Neutrophil (primary cell): Measurements from ENCODE around the gene PLCL1.

Experiments used
- H3K27ac ChIP-seq: fragments of 200-600 bp; sonication (generic); 2 replicates; pipeline ENCODE4 v1.5.1; 2016; ENCODE audit warnings: mild to moderate bottlenecking, moderate library complexity
- H3K27me3 ChIP-seq: fragments of 200-600 bp; sonication (generic); 2 replicates; pipeline ENCODE4 v1.6.0; 2016; ENCODE audit warnings: mild to moderate bottlenecking
- H3K36me3 ChIP-seq: fragments of 200-600 bp; sonication (generic); 2 replicates; pipeline ENCODE4 v1.5.1; 2017
- H3K4me1 ChIP-seq, 2 experiments: fragments of 200-600 bp in 1 of 2; sonication (generic) in 1 of 2; 1 replicate in 1 of 2; 2 replicates in 1 of 2; pipeline versions ENCODE4 v1.5.1 to v1.6.1; 2013 to 2016; ENCODE audit warnings: low read depth in 1 of 2, low read length in 1 of 2, mild to moderate bottlenecking in 1 of 2, moderate library complexity in 1 of 2; ENCODE audit not compliant: control insufficient read depth in 1 of 2, insufficient read depth in 1 of 2
- H3K4me3 ChIP-seq, 2 experiments: fragments of 200-600 bp in 1 of 2; sonication (generic) in 1 of 2; 1 replicate in 1 of 2; 2 replicates in 1 of 2; pipeline ENCODE4 v1.5.1; 2013 to 2016; ENCODE audit warnings: low read depth in 1 of 2, low read length in 1 of 2, mild to moderate bottlenecking in 1 of 2, moderate library complexity in 1 of 2
- H3K9me3 ChIP-seq: fragments of 200-600 bp; sonication (generic); 2 replicates; pipeline ENCODE4 v1.5.1; 2016
- CTCF ChIP-seq: fragments of 200-600 bp; sonication (generic); IDR thresholded peaks from 2 replicates; pipeline ENCODE4 v1.5.1; 2016; ENCODE audit warnings: antibody characterized with exemption

PLCL1 gene

DNA sequence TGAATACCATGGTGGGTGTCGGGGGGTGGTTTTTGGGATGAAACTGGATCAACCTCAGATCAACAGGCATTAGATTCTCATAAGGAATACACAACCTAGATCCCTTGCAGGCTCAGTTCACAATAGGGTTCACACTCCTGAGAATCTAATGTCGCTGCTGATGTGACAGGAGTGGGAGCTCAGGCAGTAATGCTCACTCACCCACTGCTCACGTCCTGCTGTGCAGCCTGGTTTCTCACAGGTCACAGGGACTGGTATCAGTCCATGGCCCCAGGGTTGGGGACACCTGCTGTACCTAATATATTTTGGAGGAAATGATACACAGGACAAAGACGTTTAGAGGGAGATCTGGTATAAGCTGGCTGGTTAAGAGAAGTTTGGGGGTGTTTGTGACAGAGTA lies 338.8 kb downstream of the PLCL1 start:
- no peaks in the 10 kb centered on the region for H3K27me3 ChIP-seq
- TF ChIP-seq CTCF, result no peak
- H3K4me1 ChIP-seq, result no peaks in the 10 kb centered on the region
- H3K36me3 ChIP-seq, result no peaks in the 10 kb centered on the region
- no peaks in the 10 kb centered on the region for H3K9me3 ChIP-seq
- H3K27ac ChIP-seq, result no peak overlapping the region
- no peak overlapping the region for H3K4me3 ChIP-seq

DNA sequence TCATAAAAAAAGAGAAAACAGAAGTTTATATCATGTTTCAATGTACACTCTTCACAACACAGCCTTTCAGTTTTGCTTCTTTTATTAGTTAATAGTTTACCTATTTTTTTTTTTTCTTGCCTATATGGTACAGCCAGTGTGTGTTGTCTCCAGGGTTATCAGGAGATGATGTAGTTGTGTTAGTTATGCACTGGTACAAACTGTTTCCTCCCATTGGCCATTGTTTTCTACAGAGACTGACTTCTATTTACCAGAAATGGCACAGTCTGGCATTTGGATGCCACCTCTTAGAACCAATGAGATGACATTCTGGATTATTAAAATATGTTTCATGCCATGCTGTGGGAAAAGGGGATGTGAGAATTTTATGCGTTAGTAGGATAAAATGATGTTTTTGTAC lies 339.4 kb downstream of the PLCL1 start:
- Histone ChIP-seq H3K36me3 (no peaks in the 10 kb centered on the region), H3K27me3 (no peaks in the 10 kb centered on the region), H3K4me3 (no peak overlapping the region), H3K9me3 (no peaks in the 10 kb centered on the region), H3K27ac (no peak overlapping the region), H3K4me1 (no peaks in the 10 kb centered on the region)
- no peak for TF ChIP-seq CTCF

DNA sequence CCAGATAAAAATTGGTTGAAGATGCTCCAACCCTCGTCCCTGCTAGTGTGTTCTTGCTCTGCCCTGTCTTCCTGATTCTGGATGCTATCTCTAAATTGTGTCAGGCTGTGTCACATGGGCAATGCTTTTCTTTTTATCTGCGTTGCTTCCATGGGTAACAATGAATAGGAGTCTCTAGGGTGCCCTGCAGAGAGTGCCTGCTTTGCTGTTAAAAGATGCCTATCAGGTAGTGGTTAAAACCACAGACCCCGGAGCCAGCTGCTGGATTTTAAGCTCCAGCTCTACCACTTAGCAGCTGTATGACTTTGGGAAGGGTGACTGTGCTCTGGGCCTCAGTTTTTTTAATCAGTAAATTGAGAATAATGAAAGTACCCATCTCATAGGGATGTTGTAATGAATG lies 340.3 kb downstream of the PLCL1 start:
- no peaks in the 10 kb centered on the region for H3K27me3 ChIP-seq
- no peaks in the 10 kb centered on the region for H3K4me1 ChIP-seq
- no peaks in the 10 kb centered on the region for H3K36me3 ChIP-seq
- no peak overlapping the region for H3K27ac ChIP-seq
- no peak for TF ChIP-seq CTCF
- no peak overlapping the region for H3K4me3 ChIP-seq
- no peaks in the 10 kb centered on the region for H3K9me3 ChIP-seq

DNA sequence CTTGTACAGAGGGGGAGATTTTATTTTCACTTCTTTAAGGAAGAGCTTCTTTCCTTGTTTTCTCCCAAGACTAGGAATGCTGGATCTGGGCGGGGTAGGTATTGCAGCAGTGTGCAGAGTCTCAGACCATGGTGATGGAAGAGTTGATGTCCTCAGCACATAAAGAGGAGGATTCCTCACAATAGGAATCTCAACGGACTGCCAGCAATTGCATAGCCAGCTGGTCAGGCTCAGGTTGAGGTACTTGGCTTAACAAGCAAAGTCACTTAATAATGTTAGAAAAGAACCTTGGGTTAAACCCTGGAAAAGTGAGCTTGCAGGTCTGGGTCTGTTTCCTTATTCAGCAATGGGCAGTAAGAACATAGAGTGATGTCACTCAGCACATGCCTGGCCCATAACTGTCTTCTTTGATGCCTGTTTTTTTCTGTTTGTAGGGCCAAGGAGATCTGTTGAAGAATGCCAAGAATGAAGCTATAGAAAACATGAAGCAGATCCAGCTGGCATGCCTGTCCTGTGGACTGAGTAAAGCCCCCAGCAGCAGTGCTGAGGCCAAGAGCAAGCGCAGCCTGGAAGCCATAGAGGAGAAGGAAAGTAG lies 342.1 kb downstream of the PLCL1 start:
- no peak overlapping the region for H3K4me3 ChIP-seq
- no peaks in the 10 kb centered on the region for H3K36me3 ChIP-seq
- no peaks in the 10 kb centered on the region for H3K9me3 ChIP-seq
- H3K27ac ChIP-seq, result no peak overlapping the region
- no peak for TF ChIP-seq CTCF
- H3K4me1 ChIP-seq, result no peaks in the 10 kb centered on the region
- no peaks in the 10 kb centered on the region for H3K27me3 ChIP-seq

DNA sequence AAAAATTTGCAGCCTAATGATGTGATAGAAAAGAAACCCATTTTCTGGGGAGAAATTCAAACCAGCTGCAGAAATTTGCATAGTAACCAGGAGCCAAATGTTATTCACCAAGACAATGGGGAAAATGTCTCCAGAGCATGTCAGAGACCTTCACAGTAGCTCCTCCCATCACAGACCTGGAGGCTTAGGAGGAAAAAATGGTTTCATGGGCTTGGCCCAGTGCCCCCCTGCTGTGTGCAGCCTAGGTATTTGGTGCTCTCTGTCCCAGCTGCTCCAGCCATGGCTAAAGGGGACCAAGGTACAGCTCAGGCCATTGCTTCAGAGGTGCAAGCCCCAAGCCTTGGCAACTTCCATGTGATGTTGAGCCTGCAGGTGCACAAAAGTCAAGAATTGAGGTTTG lies 352.9 kb downstream of the PLCL1 start:
- H3K27me3 ChIP-seq, result peaks cover 7% of the 10 kb centered on the region
- no peak for TF ChIP-seq CTCF
- H3K9me3 ChIP-seq, result no peaks in the 10 kb centered on the region
- no peak overlapping the region for H3K27ac ChIP-seq
- no peak overlapping the region for H3K4me3 ChIP-seq
- no peaks in the 10 kb centered on the region for H3K4me1 ChIP-seq
- H3K36me3 ChIP-seq, result no peaks in the 10 kb centered on the region

DNA sequence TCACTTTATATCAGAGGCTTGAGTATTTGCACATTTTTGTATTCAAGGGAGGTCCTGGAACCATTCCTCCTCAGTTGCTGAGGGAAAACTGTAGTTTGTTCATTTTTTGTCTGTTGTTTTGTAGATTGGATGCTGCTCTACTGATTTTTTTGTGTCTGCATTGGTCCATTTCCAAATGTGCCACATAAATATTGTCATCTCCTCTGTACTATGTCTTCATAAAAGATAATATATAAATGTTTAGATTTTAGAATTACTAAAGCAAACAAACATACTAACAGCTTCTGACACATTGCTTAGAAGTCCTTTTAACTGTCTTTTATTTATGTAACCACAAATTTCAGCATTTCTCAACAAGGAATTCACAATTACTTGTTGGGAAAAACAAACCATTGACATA lies 356.8 kb downstream of the PLCL1 start:
- H3K9me3 ChIP-seq, result no peaks in the 10 kb centered on the region
- no peak for TF ChIP-seq CTCF
- no peaks in the 10 kb centered on the region for H3K36me3 ChIP-seq
- no peak overlapping the region for H3K4me3 ChIP-seq
- peaks cover 20% of the 10 kb centered on the region for H3K27me3 ChIP-seq
- H3K4me1 ChIP-seq, result no peaks in the 10 kb centered on the region
- H3K27ac ChIP-seq, result no peak overlapping the region
